Right atrium auricular region (tissue), 2 donors: Measurements from ENCODE around the gene SRRM3. TPM values are rescaled to one million over a fixed set of nuclear protein-coding genes. Genes with fewer than 3 reads are reported as not detected.
A peak's percentile ranks its signal among the peaks of the same experiment; 100 is the strongest.

Experiments used
- DNase-seq: peaks from one replicate; pipeline ENCODE4 v3.0.0-alpha.2; 2019; ENCODE audit warnings: low spot score
- H3K27ac ChIP-seq, 2 donors: fragments of 200-600 bp; sonication (generic); 1 replicate in 1 of 2; 2 replicates in 1 of 2; pipeline ENCODE4 v1.5.1; 2016 to 2019
- H3K27me3 ChIP-seq, 2 donors: fragments of 200-600 bp; sonication (generic); one replicate each; pipeline versions ENCODE4 v1.5.1 to v1.6.0; 2017 to 2019
- H3K36me3 ChIP-seq: fragments of 200-600 bp; sonication (generic); one replicate; pipeline ENCODE4 v1.5.1; 2016
- H3K4me1 ChIP-seq, 2 donors: fragments of 200-600 bp; sonication (generic); one replicate each; pipeline versions ENCODE4 v1.5.1 to v1.6.0; 2017 to 2019
- H3K4me3 ChIP-seq, 2 donors: fragments of 200-600 bp; sonication (generic); 1 replicate in 1 of 2; 2 replicates in 1 of 2; pipeline ENCODE4 v1.5.1; 2017 to 2019; ENCODE audit warnings: mild to moderate bottlenecking in 1 of 2, moderate library complexity in 1 of 2
- H3K9me3 ChIP-seq, 2 donors: fragments of 200-600 bp; sonication (generic); one replicate each; pipeline ENCODE4 v1.5.1; 2019
- total RNA-seq, 2 donors: library from RNA; depleted of rRNA; stranded (reverse); fragments of >200 nt; gene quantifications; one replicate each; pipeline ENCODE4 v1.1.0, GENCODE V29; 2016
- TF ChIP-seq, protein P1 (sequence below), 2 donors: fragments of 200-600 bp; sonication (generic); IDR thresholded peaks; one replicate each; pipeline ENCODE4 v1.5.1; 2019; ENCODE audit warnings: antibody characterized with exemption in 2 of 2

The SRRM3 gene
- total RNA-seq, 2 donors from 2014 or later: 17.5 to 27.1 TPM

DNA sequence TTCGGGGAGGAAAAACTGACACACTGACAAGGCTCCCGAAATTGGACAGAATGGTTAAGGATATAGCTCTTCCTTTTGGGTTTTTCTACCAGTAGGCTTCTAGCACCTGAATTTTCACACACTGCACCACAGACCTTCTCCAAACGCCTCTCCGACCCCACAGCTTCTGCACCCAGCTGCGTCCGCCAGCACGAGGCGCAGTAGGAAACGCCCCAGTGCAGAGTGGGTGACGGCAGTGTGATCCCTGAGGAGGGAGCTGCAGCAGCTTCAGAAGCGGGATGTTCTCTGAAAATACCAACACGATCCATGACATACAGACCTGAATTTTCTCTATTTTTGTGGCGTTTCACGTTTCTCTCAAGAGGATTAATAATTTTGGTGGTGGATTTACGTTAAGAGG lies 126.7 kb downstream of the SRRM3 start:
- Histone ChIP-seq H3K27me3 (no peaks in the 10 kb centered on the region), H3K4me1 (peaks cover 0 to 68% of the 10 kb centered on the region in 2 donors), H3K27ac (peak overlapping the region; percentile 2 to 85), H3K4me3 (no peak overlapping the region), H3K36me3 (peaks cover 49% of the 10 kb centered on the region), H3K9me3 (no peaks in the 10 kb centered on the region)
- TF ChIP-seq, protein P1, sequence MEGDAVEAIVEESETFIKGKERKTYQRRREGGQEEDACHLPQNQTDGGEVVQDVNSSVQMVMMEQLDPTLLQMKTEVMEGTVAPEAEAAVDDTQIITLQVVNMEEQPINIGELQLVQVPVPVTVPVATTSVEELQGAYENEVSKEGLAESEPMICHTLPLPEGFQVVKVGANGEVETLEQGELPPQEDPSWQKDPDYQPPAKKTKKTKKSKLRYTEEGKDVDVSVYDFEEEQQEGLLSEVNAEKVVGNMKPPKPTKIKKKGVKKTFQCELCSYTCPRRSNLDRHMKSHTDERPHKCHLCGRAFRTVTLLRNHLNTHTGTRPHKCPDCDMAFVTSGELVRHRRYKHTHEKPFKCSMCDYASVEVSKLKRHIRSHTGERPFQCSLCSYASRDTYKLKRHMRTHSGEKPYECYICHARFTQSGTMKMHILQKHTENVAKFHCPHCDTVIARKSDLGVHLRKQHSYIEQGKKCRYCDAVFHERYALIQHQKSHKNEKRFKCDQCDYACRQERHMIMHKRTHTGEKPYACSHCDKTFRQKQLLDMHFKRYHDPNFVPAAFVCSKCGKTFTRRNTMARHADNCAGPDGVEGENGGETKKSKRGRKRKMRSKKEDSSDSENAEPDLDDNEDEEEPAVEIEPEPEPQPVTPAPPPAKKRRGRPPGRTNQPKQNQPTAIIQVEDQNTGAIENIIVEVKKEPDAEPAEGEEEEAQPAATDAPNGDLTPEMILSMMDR (IDR thresholded peaks at IDR 0.05): no peak
- DNase-seq: no peak

DNA sequence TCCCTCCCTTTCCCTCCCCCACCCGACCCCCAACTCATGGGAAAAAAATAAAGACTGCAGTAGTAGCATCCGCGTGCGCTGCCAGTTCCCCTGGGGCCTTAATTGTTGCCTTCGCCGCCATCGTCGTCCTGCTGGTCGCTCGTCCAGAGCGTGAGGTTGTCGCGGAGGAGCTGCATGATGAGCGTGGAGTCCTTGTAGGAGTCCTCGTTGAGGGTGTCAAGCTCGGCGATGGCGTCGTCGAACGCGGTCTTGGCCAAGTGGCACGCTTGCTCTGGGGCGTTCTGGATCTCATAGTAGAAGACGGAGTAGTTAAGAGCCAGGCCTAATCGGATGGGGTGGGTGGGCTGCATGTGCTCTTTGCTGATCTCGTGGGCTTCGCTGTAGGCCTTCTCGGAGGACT lies 127.8 kb downstream of the SRRM3 start:
- no peaks in the 10 kb centered on the region for H3K9me3 ChIP-seq
- H3K4me1 ChIP-seq: peaks cover 0 to 75% of the 10 kb centered on the region in 2 donors
- TF ChIP-seq, protein P1 (IDR thresholded peaks at IDR 0.05): no peak
- DNase-seq: no peak
- no peaks in the 10 kb centered on the region for H3K27me3 ChIP-seq
- peaks cover 49% of the 10 kb centered on the region for H3K36me3 ChIP-seq
- no peak overlapping the region for H3K4me3 ChIP-seq
- peak overlapping the region in 1 of 2 donors; percentile 85 for H3K27ac ChIP-seq

DNA sequence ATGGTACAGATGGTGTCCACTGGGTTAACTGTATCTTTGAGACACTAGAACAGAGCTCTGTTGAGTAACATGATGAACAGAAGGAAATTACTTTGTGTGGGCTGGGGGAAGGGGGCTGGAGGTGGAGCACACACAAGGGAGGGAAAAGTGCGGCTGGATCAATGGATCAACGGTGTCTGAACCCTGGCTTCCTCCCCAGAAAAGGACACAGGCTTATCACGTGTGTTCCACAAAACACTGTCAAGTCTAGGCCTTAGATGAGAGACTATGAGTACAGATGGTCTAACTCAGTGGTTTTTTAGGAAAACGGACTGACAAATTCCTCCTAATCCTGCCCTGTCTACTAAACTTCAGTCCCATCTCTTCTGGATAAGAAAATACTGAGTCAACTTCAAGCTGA lies 128.6 kb downstream of the SRRM3 start:
- DNase-seq: no peak
- Histone ChIP-seq H3K9me3 (no peaks in the 10 kb centered on the region), H3K4me1 (peaks cover 0 to 83% of the 10 kb centered on the region in 2 donors), H3K4me3 (no peak overlapping the region), H3K27ac (peak overlapping the region; percentile 22 to 85), H3K36me3 (peaks cover 44% of the 10 kb centered on the region), H3K27me3 (no peaks in the 10 kb centered on the region)
- TF ChIP-seq, protein P1 (IDR thresholded peaks at IDR 0.05): no peak

DNA sequence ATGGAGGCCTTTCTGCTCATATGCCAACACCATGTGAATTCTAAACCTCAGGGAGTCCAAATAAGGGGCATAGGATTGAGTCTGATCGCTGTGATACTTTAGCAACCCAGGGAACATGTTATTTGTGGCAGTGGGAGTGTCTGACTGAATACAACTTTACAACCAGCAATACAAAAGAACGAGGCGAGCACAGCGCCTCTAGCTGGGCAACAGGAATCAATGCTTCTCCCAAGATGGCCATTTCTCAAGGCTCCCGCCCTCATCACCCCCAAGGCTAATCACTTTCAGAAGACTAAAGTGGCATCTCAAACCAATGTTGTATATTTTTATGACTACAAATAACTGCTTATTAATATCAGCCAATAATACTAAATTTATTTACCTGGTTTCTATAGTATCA lies 129.0 kb downstream of the SRRM3 start:
- Histone ChIP-seq H3K36me3 (peaks cover 40% of the 10 kb centered on the region), H3K4me3 (no peak overlapping the region), H3K4me1 (peaks cover 0 to 87% of the 10 kb centered on the region in 2 donors), H3K27me3 (no peaks in the 10 kb centered on the region), H3K27ac (peak overlapping the region; percentile 22 to 85), H3K9me3 (no peaks in the 10 kb centered on the region)
- TF ChIP-seq, protein P1 (IDR thresholded peaks at IDR 0.05): no peak
- DNase-seq: no peak

DNA sequence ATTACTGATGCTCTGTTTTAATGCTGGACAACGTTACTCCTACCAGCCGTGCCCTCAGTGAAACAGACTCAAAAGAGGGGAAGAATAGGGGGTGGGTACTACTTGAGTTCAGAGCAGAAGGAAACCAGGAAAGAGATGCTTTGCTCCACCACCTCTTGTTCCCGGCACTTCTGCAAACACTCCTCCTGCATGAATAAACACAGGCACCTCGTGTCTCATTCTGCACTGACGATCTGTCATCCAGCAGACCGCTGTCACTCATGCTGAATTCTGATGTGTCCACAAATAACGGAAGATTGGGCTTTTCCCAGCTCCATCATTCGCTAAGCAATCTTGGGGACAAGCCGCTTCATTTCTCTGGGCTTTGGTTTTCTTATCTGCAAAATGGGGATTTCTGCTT lies 130.4 kb downstream of the SRRM3 start:
- no peak for DNase-seq
- peaks cover 0 to 89% of the 10 kb centered on the region in 2 donors for H3K4me1 ChIP-seq
- TF ChIP-seq, protein P1 (IDR thresholded peaks at IDR 0.05): no peak
- no peaks in the 10 kb centered on the region for H3K27me3 ChIP-seq
- H3K9me3 ChIP-seq: no peaks in the 10 kb centered on the region
- peak overlapping the region in 1 of 2 donors; percentile 85 for H3K27ac ChIP-seq
- no peak overlapping the region for H3K4me3 ChIP-seq
- H3K36me3 ChIP-seq: peaks cover 29% of the 10 kb centered on the region

DNA sequence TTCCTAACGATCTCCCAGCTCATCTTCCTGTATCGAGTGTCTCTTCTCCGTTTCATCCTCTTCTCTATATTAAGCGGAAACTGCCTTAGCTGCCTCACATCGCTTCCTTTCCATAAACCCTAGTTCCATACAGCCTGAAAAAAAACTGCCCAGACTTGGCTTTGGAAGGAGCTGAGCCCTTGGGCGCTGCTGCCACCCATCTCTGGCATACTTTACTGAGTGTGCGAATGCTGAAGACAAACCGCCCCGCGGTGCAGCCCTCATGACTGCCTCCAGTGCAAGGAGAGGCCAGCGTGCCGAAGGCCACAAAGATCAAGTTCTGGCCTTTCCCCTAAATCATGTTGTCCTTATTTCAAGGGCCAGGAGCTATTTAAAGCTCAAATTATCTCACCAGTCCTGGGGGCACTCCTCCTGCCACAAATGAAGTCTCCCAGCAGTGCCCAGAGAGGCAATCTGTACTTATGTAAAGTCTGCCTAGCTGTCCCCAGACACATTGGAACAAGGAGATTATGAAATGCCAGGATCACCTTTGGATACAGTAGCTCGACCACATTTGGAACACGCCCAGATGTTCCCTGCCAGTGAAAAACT lies 131.9 kb downstream of the SRRM3 start:
- Histone ChIP-seq H3K9me3 (no peaks in the 10 kb centered on the region), H3K4me1 (peaks cover 0 to 89% of the 10 kb centered on the region in 2 donors), H3K27ac (peak overlapping the region; percentile 65 to 85), H3K27me3 (no peaks in the 10 kb centered on the region), H3K4me3 (no peak overlapping the region), H3K36me3 (peaks cover 15% of the 10 kb centered on the region)
- TF ChIP-seq, protein P1 (IDR thresholded peaks at IDR 0.05): no peak
- DNase-seq: peak; percentile 73
